Left lung (tissue), 10 donors: ENCODE measurements around the gene WHRN. TPM values are rescaled to one million over a fixed set of nuclear protein-coding genes. Genes with fewer than 3 reads are reported as not detected.

Experiments used
- ATAC-seq: fragments of 200-7000 bp; cut with Tn5 transposase; one replicate; pipeline ENCODE4 v1.9.1; 2020; ENCODE audit warnings: moderate library complexity
- DNase-seq, 4 donors: peaks; one replicate each; pipeline ENCODE4 v3.0.0-alpha.2; 2013 to 2020
- H3K27ac ChIP-seq, 2 donors: fragments of 200-600 bp; sonication (generic) in 1 of 2; one replicate each; pipeline versions ENCODE4 v1.5.0 to v1.8.0; 2020 to 2021
- H3K27me3 ChIP-seq, 2 donors: fragments of 200-600 bp; sonication (generic) in 1 of 2; one replicate each; pipeline versions ENCODE4 v1.5.0 to v1.8.0; 2020 to 2021
- H3K36me3 ChIP-seq, 2 donors: fragments of 200-600 bp; sonication (generic) in 1 of 2; one replicate each; pipeline versions ENCODE4 v1.5.0 to v1.8.0; 2020 to 2021
- H3K4me1 ChIP-seq, 2 donors: fragments of 200-600 bp; one replicate each; pipeline ENCODE4 v1.8.0; 2021
- H3K4me3 ChIP-seq, 2 donors: fragments of 200-600 bp; sonication (generic) in 1 of 2; one replicate each; pipeline versions ENCODE4 v1.5.0 to v1.8.0; 2020 to 2021; ENCODE audit warnings: mild to moderate bottlenecking in 1 of 2
- H3K9me3 ChIP-seq, 2 donors: fragments of 200-600 bp; sonication (generic) in 1 of 2; one replicate each; pipeline versions ENCODE4 v1.5.0 to v1.8.0; 2020 to 2021
- intact Hi-C, 2 donors: fragments of 100-400 bp; cut with DNase I; formaldehyde crosslinking; loops; one replicate each; pipeline versions ENCODE4 v1.11.2 to v1.14.2; 2022
- polyA plus RNA-seq, 6 donors: library from polyadenylated mRNA; unstranded; fragments of 120-200 nt; gene quantifications; one replicate each; pipeline ENCODE4 v1.2.1, GENCODE V29; 2013; ENCODE audit not compliant: insufficient read length in 6 of 6
- total RNA-seq, 2 donors: library from RNA; stranded (reverse); fragmentation: NEBNext Ultra II Directional; extraction: Animal tissue kit (Norgen Biotek cat#: 25700); gene quantifications; one replicate each; pipeline ENCODE4 v1.2.1, GENCODE V29; 2021
- TF ChIP-seq, protein P1 (sequence below), 2 donors: fragments of 200-600 bp; sonication (generic) in 1 of 2; IDR thresholded peaks; one replicate each; pipeline versions ENCODE4 v1.5.0 to v1.8.0; 2021; ENCODE audit warnings: antibody characterized with exemption in 2 of 2
- donor health status: DM: no; HTN: yes; CAD: no.
- donor health status: DM: no; HTN: no; CAD: no.

Gene WHRN
- total and polyA plus RNA-seq, 8 donors, result 5.1 to 17.3 (median 10.7) TPM

GRCh38 chr9:114501796-114502682, 3.2 kb downstream of the WHRN start:
- Histone ChIP-seq H3K9me3 (no peaks in the 10 kb centered on the region), H3K36me3 (no peaks in the 10 kb centered on the region), H3K27ac (no peak overlapping the region), H3K27me3 (peaks cover 15 to 58% of the 10 kb centered on the region in 2 donors), H3K4me3 (no peak overlapping the region), H3K4me1 (peaks cover 3 to 26% of the 10 kb centered on the region in 2 donors)
- ATAC-seq (no peak), DNase-seq (peak in 1 of 4 donors; percentile 23)
- intact Hi-C loops, result no loop called here
- TF ChIP-seq, protein P1, sequence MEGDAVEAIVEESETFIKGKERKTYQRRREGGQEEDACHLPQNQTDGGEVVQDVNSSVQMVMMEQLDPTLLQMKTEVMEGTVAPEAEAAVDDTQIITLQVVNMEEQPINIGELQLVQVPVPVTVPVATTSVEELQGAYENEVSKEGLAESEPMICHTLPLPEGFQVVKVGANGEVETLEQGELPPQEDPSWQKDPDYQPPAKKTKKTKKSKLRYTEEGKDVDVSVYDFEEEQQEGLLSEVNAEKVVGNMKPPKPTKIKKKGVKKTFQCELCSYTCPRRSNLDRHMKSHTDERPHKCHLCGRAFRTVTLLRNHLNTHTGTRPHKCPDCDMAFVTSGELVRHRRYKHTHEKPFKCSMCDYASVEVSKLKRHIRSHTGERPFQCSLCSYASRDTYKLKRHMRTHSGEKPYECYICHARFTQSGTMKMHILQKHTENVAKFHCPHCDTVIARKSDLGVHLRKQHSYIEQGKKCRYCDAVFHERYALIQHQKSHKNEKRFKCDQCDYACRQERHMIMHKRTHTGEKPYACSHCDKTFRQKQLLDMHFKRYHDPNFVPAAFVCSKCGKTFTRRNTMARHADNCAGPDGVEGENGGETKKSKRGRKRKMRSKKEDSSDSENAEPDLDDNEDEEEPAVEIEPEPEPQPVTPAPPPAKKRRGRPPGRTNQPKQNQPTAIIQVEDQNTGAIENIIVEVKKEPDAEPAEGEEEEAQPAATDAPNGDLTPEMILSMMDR (IDR thresholded peaks at IDR 0.05), result no peak

DNA sequence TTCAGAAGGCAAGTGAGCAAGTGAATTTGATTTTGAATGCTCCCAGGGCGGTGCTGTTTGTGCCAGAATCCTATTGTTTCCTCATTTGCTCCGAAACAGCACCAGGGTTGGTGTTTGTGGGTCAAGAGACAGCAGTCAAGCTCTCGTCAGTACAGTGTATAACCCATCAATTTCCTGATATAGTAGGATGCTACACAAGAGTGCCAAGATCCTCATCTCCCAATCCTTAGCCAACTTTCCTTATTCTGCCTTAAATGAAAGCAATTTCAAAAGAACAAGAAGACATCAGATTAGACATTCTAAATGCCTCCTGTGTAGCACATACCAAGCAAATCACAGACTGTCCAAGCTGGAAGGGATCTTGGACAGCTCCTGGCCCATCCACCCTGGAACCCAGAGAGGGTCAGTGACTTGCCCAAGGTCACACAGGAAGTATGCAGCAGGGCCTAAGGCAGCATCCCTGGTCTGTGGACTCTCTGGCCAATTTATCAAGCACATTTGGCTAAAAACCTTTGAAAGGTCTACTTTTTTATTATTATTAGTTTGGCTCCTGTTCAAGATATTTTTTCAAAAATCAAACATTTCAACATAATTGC, 4.5 kb downstream of the WHRN start:
- Histone ChIP-seq H3K4me3 (no peak overlapping the region), H3K27ac (no peak overlapping the region), H3K4me1 (peaks cover 3 to 24% of the 10 kb centered on the region in 2 donors), H3K36me3 (no peaks in the 10 kb centered on the region), H3K27me3 (peaks cover 4 to 45% of the 10 kb centered on the region in 2 donors), H3K9me3 (no peaks in the 10 kb centered on the region)
- no peak for DNase-seq
- TF ChIP-seq, protein P1 (IDR thresholded peaks at IDR 0.05), result no peak
- ATAC-seq, result no peak
- intact Hi-C loops, result no loop called here

- Histone ChIP-seq H3K9me3 (no peaks in the 10 kb centered on the region), H3K36me3 (no peaks in the 10 kb centered on the region), H3K4me1 (peaks cover 3 to 20% of the 10 kb centered on the region in 2 donors), H3K27me3 (peaks cover 4 to 39% of the 10 kb centered on the region in 2 donors), H3K27ac (no peak overlapping the region), H3K4me3 (no peak overlapping the region)
- no peak for DNase-seq
- intact Hi-C loops, result no loop called here
- no peak for ATAC-seq
- TF ChIP-seq, protein P1 (IDR thresholded peaks at IDR 0.05), result no peak
Observed at GRCh38 chr9:114499941-114500696, 5.2 kb downstream of the WHRN start.

GRCh38 chr9:114499528-114499927, 5.7 kb downstream of the WHRN start:
- TF ChIP-seq, protein P1 (IDR thresholded peaks at IDR 0.05), result no peak
- DNase-seq (peak in 1 of 4 donors; percentile 46), ATAC-seq (no peak)
- no peak overlapping the region for H3K4me3 ChIP-seq
- no peaks in the 10 kb centered on the region for H3K36me3 ChIP-seq
- intact Hi-C loops, result no loop called here
- peaks cover 3 to 14% of the 10 kb centered on the region in 2 donors for H3K4me1 ChIP-seq
- no peak overlapping the region for H3K27ac ChIP-seq
- no peaks in the 10 kb centered on the region for H3K9me3 ChIP-seq
- H3K27me3 ChIP-seq, result peaks cover 0 to 33% of the 10 kb centered on the region in 2 donors
